Measurements from ENCODE around the gene ZCCHC4. TPM values are rescaled to one million over a fixed set of nuclear protein-coding genes. Genes with fewer than 3 reads are reported as not detected.

ZCCHC4 gene
- polyA plus RNA-seq, 1 donor, result 17.0 TPM

GRCh38 chr4:25376754-25377571 lies 64.4 kb downstream of the ZCCHC4 start, which contains the start of gene ANAPC4:
TSS of gene ANAPC4 (plus strand) at chr4:25377263. CDS start at chr4:25377428, 165 bp downstream.
- DNase-seq, result peak; percentile 88

- DNase-seq, result no peak
Measured at GRCh38 chr4:25377572-25378436, 65.2 kb downstream of the ZCCHC4 start.

GRCh38 chr4:25378437-25378743 lies 65.8 kb downstream of the ZCCHC4 start:
- no peak for DNase-seq

- DNase-seq, result no peak
Measured at GRCh38 chr4:25379591-25379990, 67.0 kb downstream of the ZCCHC4 start.

- no peak for DNase-seq
Measured at GRCh38 chr4:25383647-25384046, 71.1 kb downstream of the ZCCHC4 start.

GRCh38 chr4:25386926-25387325 lies 74.4 kb downstream of the ZCCHC4 start:
- DNase-seq, result no peak

GRCh38 chr4:25397305-25397704 lies 84.7 kb downstream of the ZCCHC4 start:
- no peak for DNase-seq

GRCh38 chr4:25399510-25399909 lies 86.9 kb downstream of the ZCCHC4 start:
- no peak for DNase-seq

- DNase-seq, result no peak
Measured at GRCh38 chr4:25401066-25401465, 88.5 kb downstream of the ZCCHC4 start.

- no peak for DNase-seq
Measured at GRCh38 chr4:25402521-25402920, 89.9 kb downstream of the ZCCHC4 start.

GRCh38 chr4:25403699-25404098 lies 91.1 kb downstream of the ZCCHC4 start:
- DNase-seq, result no peak

- no peak for DNase-seq
Measured at GRCh38 chr4:25405453-25405852, 92.9 kb downstream of the ZCCHC4 start.

GRCh38 chr4:25406081-25406692 lies 93.6 kb downstream of the ZCCHC4 start:
- no peak for DNase-seq

GRCh38 chr4:25410820-25411529 lies 98.4 kb downstream of the ZCCHC4 start:
- DNase-seq, result no peak

GRCh38 chr4:25413261-25413660 lies 100.7 kb downstream of the ZCCHC4 start:
- no peak for DNase-seq

GRCh38 chr4:25417014-25417413 lies 104.4 kb downstream of the ZCCHC4 start:
- no peak for DNase-seq

Other genes starting within 250 kb of the ZCCHC4 start
- gene SEPSECS, start 152.3 kb upstream of the ZCCHC4 start, polyA plus RNA-seq (ENCODE audit: insufficient read length), result 21.9 TPM
- gene PI4K2B, start 78.7 kb upstream of the ZCCHC4 start, polyA plus RNA-seq (ENCODE audit: insufficient read length), result 18.8 TPM
- 67.8 TPM for gene ANAPC4, start 64.5 kb downstream of the ZCCHC4 start, polyA plus RNA-seq (ENCODE audit: insufficient read length)